NOMO-1 treated with dmso at 0.1 percent for 144 hours (cell line): Measurements from ENCODE around the gene C7.

Source experiments
- DNase-seq: peaks from one replicate; lab custom pipeline; 2025; ENCODE audit not compliant: unreplicated experiment; lab: John Stamatoyannopoulos, UW

Gene C7

DNA sequence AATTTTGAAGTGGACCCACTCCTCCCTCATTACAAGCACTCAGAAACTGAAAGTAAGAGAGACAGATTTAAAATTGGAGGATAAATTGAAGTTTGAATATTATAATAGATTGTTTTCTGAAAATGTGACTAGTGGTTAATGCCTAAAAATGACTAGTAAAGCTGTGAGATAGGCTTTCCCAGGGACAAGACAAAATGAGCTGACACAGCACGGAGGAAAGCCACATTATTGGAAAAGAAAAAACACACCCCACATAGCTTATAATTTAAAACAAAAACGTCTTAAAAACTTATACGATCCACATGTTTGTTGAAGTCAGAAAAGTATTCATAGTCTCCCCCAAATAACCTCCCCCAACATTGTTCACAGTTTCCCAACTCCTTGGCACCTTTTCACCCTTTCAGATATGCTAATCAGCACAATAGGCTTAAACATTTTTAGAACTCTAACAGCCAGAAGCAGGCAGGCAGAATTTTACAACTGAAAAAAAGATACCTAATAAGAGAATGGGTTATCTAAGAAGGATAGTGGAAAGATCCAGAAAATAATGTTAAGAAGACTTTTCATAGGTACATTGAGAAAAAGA lies 6.1 kb downstream of the C7 start:
- DNase-seq: no peak

DNA sequence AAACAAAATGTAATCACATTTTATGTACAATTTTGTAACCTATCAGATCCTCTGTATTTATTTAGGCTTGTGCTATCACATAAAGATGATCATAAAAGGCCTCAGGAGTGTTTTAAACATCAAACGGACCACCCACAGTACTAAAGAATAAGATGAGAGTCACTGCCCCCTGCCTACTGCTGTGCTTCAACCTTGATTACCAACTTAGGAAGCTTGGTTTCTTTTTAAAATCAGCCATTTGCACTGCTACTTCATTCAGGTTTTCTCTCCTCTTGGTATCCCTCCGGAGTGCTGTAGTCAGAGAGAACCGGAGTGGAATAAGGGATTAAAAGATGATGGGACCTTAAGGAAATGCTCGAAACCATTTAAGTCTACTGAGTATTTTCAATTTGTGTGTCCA lies 6.9 kb downstream of the C7 start:
- DNase-seq: no peak

DNA sequence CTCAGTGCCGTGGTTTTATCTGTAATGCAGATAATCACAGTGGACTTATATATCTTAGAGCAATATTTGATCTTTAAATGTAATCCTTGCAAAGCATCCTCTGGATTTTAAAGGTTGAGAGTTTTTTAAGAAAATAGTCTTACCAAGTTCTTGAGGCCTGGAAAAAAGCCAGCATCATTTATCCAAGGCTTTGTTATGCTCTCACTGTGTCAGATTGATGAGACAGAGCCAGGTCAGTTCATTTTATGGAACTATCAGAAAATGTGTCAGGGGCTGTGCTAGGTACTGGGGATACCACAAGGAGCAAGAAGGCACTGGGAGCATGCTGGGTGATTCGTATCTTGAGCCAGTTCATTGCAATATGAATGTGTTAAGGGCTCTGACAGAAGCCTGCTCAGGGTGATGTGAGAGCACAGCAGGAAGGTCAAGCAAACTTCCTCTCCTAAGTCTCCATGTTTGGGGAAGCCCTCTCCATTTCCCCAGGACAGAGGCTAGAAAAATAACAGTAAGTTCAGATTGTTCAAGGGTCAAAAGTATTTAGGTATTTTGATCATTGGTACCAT lies 19.7 kb downstream of the C7 start:
- DNase-seq: no peak

DNA sequence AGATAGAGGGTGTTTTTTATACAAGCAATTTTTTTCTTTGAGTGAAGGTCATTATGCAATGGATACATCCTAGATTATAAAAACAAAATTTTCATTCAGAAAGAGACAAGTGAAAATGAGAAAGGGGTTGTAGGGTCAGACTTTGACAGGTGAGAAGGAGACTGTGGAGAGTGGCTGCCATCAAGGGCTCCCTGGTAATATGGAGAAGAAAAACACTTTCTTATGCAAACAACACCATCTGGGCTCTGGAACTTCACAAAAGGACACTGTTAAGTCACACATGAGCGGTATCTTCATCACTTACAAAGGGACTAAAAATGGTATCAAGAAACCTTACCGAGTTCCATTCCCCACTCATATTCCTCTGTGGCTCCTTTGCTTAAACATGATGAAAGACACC lies 23.5 kb downstream of the C7 start:
- no peak for DNase-seq

DNA sequence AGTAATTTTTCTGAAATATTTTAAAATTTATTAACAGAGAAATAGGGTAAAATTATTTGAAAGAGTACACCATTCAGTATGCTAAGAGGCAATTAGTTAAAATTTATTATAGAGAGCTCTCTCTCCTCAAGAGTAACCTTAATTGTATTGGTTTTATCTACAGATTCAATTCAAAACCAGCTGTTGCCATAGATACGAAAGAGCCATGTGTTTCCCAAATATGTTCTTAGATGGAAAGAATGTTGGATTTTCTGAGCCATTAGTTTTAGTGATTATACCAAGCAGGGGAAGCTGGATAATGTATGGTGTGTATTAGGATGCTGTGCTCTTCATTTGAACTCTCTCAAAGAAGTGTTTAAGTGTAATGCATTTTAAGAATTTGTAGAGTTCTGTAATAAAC lies 27.8 kb downstream of the C7 start:
- DNase-seq: no peak

DNA sequence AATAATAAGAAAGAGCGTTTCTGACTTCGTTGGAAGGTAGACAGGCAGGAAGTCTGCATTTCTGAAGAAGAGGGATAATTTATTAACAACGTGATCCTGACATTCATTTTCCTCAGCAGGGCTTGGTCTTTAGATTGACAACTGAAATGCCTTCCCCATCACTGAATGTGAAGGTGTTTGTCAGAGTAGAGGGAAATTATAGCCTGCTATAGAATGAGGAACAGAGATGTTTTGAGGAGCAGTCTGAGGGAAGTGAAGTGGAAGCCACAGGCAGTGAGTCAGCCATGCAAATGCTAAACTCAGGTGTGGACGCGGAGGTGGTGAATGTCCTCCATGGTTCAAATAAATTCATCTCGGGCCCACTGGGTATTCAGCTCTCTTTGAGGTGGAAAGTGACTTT lies 30.5 kb downstream of the C7 start:
- DNase-seq: no peak

DNA sequence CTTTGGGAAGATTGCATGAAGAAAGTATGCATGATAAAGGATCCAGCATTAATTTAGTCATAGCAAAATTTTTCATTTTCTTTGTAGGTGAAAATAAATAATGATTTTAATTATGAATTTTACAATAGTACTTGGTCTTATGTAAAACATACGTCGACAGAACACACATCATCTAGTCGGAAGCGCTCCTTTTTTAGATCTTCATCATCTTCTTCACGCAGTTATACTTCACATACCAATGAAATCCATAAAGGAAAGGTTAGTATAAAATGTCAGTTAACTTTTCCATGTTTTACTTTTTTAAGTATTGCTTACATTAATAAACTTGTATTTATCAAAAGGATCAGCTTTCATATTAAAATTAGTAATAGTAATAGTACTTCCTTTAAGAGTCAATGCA lies 35.8 kb downstream of the C7 start:
- DNase-seq: no peak

DNA sequence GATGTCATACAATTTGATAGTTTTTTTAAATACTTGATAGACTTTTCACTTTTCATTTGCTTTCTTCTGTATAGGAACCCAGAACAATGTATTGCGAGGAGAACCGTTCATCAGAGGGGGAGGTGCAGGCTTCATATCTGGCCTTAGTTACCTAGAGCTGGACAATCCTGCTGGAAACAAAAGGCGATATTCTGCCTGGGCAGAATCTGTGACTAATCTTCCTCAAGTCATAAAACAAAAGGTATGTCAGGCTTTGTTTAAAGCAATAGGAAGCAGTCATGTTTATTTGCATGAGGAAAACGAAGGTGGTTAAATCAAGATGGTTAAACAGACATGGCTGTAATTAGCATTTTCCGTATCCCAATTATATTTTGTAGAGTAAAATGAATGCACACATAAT lies 46.0 kb downstream of the C7 start:
- no peak for DNase-seq

DNA sequence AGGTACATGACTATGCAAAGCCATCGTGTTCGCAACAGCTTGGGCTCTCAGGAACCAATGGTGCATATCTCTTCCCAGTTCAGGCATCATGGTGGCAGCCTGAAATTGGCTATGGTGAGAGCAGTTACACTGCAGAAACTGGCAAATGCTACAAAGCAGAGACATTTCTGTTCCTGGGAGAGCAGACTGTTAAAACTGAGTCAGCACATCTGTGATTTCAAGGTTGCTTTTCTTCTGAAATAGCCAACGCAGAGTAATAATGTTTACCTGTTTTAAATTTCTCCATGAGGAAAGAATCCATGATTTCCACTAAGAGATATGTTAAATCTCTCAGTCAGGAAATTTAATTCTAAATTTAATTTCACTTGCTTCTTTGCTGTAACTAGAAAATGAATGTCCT lies 47.8 kb downstream of the C7 start:
- DNase-seq: no peak

DNA sequence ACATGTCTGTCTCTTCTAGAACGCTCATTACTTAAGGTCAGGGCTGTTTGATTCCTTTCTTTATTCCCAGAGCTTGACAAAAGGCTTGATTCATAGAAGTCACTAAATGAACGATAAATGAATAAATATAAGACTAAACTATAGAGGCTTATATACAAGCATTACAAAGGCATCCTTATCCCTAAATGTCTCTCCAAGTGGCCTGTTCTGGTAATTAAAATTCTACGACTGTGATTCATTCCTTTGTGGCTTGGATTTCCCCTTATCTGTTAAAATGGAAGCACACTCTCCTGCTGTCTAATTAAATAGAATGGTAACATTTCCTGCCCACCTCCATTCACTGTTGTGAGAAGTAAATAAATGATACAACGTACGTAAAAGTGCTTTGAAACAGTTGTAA lies 49.5 kb downstream of the C7 start:
- no peak for DNase-seq

DNA sequence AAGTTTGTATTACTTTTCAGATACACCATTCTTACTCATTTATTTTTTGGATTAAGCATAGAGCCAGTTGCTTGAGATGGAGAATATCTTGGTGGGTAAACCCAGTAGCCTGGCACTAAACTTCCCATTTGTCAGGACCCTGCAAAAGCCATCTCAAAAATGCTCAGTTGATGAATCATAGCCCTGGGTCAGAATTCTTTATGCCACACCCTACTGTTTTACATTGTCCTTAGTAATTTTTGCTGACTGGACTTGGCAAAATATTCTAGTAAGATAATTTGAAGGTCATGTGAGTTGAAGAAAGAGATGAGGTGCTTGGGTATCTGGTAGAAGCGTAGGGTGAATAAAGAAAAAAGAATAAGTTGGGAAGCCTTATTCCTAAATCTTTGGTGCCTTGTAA lies 50.7 kb downstream of the C7 start:
- no peak for DNase-seq

DNA sequence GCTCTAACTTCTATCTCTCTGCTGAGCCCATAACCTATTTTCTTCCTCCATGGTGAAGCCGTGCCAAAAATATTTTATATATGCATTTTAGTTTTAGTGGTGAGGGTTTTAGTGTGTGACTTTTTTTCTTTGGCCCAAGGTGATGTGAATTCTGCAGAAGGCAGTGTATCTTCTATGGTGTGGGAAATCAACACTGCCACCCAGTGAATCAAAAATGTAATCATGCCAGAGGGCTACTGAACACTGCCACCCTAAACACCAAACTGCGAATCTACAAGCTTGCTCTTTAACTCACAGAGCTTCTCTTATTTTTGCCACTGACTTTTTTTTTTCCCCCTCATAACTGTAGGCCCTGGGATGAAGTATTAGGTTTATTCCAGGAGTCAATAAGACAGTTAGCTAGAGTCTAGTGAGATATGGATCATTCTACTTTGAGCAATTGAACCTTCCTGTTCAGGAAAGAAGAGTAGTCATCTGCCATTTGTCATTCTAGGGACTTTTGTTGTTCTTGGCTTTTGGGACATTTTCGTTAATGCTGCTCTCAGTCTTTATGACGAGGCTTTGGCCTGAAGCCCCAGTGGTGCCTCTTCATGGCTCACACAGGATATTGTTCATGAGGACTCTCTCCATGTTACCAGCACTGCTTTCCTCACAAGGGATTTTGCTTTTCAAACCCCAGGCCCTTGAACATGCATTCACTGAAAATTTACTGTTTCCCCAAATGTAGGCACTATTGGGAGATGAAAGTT lies 53.1 kb downstream of the C7 start:
- no peak for DNase-seq

DNA sequence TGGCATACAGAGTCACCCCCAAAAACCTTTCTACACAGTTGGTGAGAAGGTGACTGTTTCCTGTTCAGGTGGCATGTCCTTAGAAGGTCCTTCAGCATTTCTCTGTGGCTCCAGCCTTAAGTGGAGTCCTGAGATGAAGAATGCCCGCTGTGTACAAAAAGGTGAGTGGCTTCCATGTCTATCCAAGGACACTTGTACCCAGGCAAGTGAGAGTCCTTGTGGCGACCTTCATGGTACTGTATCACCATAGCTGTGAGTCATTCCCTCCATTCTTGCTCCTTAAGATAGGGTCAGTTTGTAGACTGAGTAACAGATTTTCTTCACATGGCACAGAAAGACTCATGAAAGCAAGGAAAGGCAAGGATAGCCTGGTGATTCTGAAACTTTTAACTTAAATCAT lies 63.1 kb downstream of the C7 start:
- no peak for DNase-seq

DNA sequence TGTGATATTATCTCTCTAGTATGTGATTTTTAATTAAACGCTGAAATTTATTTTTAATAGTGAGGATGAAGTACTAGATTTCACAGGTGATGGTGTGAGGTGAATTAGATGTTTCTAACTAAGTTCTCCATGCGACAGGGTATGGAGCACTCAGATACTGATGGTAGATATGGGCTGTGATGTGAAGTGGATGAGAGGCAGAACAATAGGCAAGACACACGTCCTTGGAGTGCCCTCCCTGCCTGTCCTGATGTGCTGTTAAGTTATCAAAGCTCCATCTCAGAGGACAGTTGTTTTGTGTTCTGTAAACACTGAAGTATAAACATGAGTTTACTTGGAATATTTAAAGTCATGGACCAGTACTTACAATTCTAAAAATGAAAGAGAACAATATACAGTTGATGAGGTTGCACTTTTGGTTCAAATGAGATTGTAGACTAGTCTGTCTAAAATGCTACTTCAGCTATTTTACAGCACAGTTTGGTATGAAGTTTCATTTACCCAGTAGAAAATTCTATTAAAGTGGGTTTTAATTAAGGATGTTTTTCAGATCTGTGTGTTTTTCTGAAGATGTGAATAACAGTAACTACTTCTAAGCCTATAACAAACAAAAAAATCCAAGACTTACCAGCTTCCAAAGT lies 64.2 kb downstream of the C7 start:
- no peak for DNase-seq

DNA sequence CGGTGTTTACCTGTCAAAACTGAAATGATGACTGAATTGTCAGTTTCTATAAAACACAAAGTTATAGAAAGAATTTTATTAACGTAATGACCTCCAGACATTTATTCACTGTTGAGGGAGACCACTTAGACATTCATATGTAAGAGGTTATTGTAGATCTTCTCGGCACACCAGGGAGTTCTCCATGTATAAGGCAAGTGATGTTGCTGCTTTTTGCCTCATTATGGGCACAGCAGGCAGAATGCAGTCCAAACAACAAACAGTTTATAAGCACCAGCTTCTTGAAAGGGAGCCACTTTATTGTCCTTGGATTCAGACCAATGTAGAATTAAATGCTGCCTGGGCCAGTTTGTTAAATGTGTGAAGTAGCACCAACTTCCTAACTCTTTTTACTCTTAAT lies 66.7 kb downstream of the C7 start:
- DNase-seq: no peak

DNA sequence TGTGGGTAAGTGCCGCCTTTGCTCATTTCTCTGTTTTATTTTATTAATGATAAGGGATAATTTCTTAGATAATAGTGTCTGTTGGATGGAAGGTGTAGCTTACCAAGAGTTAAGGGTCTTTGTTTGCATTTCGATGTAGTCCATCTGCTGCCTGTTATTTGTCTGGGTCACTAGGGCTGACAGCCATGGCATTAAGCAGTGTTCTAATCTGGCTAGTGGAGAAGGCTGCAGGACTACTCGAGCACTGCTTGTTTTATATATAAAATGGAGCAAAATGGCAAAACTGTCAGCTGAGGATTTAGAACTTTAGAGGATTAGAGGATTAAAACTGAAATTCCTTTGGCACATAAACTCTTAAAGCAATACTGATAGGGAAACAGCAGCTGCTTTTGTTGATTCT lies 67.5 kb downstream of the C7 start:
- DNase-seq: no peak

DNA sequence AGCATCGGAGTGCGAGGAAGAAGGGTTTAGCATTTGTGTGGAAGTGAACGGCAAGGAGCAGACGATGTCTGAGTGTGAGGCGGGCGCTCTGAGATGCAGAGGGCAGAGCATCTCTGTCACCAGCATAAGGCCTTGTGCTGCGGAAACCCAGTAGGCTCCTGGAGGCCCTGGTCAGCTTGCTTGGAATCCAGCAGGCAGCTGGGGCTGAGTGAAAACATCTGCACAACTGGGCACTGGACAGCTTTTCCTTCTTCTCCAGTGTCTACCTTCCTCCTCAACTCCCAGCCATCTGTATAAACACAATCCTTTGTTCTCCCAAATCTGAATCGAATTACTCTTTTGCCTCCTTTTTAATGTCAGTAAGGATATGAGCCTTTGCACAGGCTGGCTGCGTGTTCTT lies 72.1 kb downstream of the C7 start:
- no peak for DNase-seq

DNA sequence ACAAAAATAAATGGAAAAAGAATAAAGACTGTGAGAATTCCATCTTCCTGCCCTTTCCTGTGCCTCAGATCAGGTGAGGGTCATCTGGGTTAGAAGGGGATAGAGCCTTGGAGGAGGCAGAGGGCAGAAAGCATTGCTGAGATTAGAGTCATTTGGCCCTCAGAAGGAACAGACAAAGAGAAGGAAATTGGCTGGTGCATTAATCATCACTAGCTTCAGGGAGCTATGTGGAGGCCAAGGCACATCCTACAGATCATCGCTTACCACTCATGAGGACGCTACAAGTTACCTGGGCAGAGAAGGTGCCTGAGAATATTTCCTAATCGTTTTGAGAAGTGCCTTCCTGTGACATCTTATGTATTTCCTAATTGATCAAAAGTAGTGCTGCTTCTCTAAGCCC lies 74.5 kb downstream of the C7 start:
- DNase-seq: no peak

DNA sequence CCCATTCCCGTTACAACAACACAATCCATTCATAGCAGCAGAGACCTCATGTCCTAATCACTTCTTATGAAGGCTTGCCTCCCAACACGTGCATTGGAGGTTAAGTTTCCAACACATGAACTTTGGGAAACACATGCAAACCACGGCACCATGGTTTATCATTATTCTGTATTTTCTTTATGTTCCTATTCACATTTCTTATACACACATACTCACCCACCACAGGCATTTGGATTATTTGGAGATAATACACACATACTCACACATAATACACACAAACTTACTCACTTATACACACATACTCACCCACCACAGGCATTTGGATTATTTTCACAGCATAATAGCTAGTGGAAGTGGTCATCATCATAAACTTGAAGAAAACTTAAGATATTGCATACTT lies 75.6 kb downstream of the C7 start:
- DNase-seq: no peak

DNA sequence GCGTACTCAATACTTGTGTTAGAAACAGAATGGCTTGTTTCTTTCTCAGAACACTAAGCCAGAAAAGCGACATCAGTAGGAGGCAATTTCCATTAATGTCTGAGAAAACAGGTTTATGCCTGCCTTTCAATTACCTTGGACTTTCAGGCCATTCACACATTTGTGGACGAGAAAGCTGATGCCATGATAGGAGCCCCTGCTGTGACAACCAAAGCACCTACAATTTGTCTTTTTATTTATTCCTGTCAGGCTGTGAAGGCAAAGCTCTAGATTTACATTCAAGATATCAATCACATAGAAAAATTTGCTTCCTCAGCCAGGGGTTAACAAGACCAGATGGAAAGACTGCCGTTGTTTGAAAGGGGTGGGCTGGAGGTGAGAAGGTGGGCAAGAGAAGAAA lies 76.2 kb downstream of the C7 start:
- DNase-seq: no peak

DNA sequence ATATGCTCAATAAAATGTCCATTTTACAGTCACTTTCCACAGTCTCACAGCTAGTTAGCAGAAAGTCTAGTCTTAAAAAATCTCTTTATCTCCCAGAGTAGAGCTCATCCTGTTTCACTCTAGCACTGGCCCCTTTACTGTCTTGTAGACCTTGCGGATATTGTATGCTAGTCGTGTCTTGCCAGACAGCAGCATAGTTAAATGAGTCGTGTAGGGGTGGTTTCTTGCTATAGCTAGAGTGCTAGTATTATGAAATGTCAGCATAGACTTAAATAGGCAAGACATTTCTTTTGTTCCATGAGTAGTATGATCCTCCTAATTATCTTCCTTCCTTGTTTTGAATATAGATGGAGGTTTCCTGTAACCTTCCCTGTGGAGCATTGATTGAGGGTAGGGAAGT lies 77.4 kb downstream of the C7 start:
- DNase-seq: no peak

DNA sequence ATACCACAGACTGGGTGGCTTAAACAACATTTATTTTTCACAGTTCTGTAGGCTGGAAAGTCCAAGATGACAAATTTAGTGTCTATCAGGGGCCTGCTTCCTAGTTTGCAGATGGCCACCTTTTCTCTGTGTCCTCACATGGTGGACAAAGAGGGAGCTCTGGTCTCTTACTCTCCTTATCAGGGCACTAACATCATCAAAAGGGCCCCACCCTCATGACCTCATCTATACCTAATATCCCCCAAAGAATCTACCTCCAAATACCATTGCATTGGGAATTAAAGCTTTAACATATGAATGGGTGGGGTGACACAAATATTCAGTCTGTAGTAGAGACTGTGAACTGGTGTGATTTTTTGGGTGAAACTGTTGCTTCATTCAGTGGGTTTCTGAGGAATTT lies 78.1 kb downstream of the C7 start:
- no peak for DNase-seq
